Measurements from ENCODE around the gene THSD1. TPM values are rescaled to one million over a fixed set of nuclear protein-coding genes. Genes with fewer than 3 reads are reported as not detected.

Gene THSD1
- total and polyA plus RNA-seq, 2 donors = 7.3 to 15.1 TPM

Small RNAs within 50 kb of the gene (small RNA-seq; reads per million reads assigned to genes)
- not detected for gene RNY4P24

Other genes starting within 250 kb of the THSD1 start
- 22.3 TPM for gene NEK3, start 246.6 kb downstream of the THSD1 start, total RNA-seq
- 14.2 TPM for gene NEK3, start 246.6 kb downstream of the THSD1 start, polyA plus RNA-seq
- gene VPS36, start 44.5 kb upstream of the THSD1 start, total RNA-seq = 118 TPM
- gene VPS36, start 44.5 kb upstream of the THSD1 start, polyA plus RNA-seq = 29.3 TPM
- 42.1 TPM for gene CKAP2, start 49.3 kb upstream of the THSD1 start, total RNA-seq
- 4.2 TPM for gene CKAP2, start 49.3 kb upstream of the THSD1 start, polyA plus RNA-seq
- gene HNRNPA1L2, start 236.3 kb upstream of the THSD1 start, total RNA-seq = 4.3 TPM
- gene HNRNPA1L2, start 236.3 kb upstream of the THSD1 start, polyA plus RNA-seq = 11.2 TPM
- gene SUGT1, start 246.7 kb upstream of the THSD1 start, total RNA-seq = 58.4 TPM
- gene SUGT1, start 246.7 kb upstream of the THSD1 start, polyA plus RNA-seq = 27.4 TPM